ENCODE results near the gene DNAAF1. TPM values are rescaled to one million over a fixed set of nuclear protein-coding genes. Genes with fewer than 3 reads are reported as not detected.

The DNAAF1 gene
- total RNA-seq, 1 donor: 0.36 TPM

DNA sequence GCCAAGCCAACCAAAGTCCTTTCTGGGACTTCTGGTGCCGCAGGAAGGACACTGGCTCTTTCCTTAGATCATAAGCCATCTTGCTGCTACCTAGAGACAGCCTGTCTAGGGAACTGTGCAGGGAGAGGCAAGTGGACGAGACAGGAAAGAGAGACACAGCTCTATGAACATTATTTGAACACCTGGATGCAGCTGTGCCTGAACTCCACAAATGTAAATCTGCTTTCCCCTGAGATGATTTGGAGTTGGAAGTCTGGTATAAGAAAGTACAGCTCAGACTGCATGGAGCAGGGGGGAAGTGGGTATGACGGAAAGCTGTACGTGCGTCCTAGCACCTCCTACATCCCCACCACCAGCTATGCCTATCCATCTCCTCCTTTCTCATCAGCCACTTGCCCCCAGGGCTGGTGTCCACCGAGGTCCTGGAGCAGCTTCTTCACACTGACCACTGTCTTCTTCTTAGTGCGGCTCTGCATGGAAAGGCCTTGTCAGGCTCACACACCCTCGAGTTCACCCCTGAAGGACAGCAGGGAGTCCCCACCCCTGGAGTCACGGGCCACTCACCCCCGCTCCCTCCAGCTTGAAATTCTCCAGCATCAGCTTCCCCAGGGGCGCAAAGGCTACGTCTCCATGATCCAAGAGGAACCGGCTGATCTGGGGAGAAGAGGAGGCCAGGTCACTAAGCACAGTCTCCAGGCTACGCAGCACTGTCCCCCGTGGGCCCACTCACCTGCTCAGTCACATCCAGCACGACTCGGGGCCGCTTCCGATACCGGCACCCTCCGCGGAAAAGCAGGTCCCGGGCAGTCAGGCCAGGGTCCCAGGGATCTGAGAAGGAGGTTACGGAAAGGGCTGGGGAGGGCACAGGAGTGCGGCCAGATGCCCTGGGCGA lies 37.8 kb downstream of the DNAAF1 start:
- Histone ChIP-seq H2AFZ (ENCODE audit: low read length) (no peak overlapping the region), H3K27ac (ENCODE audit: low read depth, low read length) (no peak overlapping the region), H3K4me2 (ENCODE audit: insufficient read depth, low read length) (no peak overlapping the region), H3K4me3 (ENCODE audit: insufficient read depth, low read length) (no peak overlapping the region), H4K20me1 (ENCODE audit: insufficient read depth, low read length) (peaks cover 17% of the 10 kb centered on the region), H3K9me3 (ENCODE audit: low read depth, low read length) (no peaks in the 10 kb centered on the region), H3K27me3 (ENCODE audit: insufficient read depth, low read length) (no peaks in the 10 kb centered on the region), H3K79me2 (ENCODE audit: insufficient read depth, low read length) (peaks cover 39% of the 10 kb centered on the region), H3K36me3 (ENCODE audit: insufficient read depth, low read length) (peaks cover 30% of the 10 kb centered on the region), H3K4me1 (ENCODE audit: insufficient read depth, low read length) (peaks cover 3% of the 10 kb centered on the region)
- peak; percentile 86 for DNase-seq (ENCODE audit: insufficient read length, low spot score, missing footprints)
- TF ChIP-seq, protein P1, sequence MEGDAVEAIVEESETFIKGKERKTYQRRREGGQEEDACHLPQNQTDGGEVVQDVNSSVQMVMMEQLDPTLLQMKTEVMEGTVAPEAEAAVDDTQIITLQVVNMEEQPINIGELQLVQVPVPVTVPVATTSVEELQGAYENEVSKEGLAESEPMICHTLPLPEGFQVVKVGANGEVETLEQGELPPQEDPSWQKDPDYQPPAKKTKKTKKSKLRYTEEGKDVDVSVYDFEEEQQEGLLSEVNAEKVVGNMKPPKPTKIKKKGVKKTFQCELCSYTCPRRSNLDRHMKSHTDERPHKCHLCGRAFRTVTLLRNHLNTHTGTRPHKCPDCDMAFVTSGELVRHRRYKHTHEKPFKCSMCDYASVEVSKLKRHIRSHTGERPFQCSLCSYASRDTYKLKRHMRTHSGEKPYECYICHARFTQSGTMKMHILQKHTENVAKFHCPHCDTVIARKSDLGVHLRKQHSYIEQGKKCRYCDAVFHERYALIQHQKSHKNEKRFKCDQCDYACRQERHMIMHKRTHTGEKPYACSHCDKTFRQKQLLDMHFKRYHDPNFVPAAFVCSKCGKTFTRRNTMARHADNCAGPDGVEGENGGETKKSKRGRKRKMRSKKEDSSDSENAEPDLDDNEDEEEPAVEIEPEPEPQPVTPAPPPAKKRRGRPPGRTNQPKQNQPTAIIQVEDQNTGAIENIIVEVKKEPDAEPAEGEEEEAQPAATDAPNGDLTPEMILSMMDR (IDR thresholded peaks at IDR 0.05; ENCODE audit: extremely low read depth, low read depth, low read length): no peak

DNA sequence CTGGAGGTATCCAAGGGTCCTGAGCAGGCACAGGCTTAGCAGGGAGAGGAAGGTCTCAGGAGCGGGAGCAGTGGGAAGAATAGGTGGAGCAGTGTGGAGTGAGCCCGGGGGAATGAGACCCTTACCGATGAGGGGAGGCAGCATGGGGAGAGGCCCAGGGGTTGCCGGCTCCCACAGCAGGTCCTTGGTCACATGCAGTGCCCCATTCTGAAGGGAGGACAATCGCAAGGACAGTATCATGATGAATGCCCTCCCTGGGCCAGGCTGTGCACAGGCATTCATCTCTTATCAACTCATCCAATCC lies 38.4 kb downstream of the DNAAF1 start:
- Histone ChIP-seq H3K79me2 (ENCODE audit: insufficient read depth, low read length) (peaks cover 39% of the 10 kb centered on the region), H3K36me3 (ENCODE audit: insufficient read depth, low read length) (peaks cover 28% of the 10 kb centered on the region), H3K4me1 (ENCODE audit: insufficient read depth, low read length) (no peaks in the 10 kb centered on the region), H4K20me1 (ENCODE audit: insufficient read depth, low read length) (peaks cover 11% of the 10 kb centered on the region), H3K27me3 (ENCODE audit: insufficient read depth, low read length) (no peaks in the 10 kb centered on the region), H3K4me2 (ENCODE audit: insufficient read depth, low read length) (no peak overlapping the region), H3K27ac (ENCODE audit: low read depth, low read length) (no peak overlapping the region), H3K4me3 (ENCODE audit: insufficient read depth, low read length) (no peak overlapping the region), H3K9me3 (ENCODE audit: low read depth, low read length) (no peaks in the 10 kb centered on the region), H2AFZ (ENCODE audit: low read length) (no peak overlapping the region)
- peak; percentile 76 for DNase-seq (ENCODE audit: insufficient read length, low spot score, missing footprints)
- TF ChIP-seq, protein P1 (IDR thresholded peaks at IDR 0.05; ENCODE audit: extremely low read depth, low read depth, low read length): no peak

DNA sequence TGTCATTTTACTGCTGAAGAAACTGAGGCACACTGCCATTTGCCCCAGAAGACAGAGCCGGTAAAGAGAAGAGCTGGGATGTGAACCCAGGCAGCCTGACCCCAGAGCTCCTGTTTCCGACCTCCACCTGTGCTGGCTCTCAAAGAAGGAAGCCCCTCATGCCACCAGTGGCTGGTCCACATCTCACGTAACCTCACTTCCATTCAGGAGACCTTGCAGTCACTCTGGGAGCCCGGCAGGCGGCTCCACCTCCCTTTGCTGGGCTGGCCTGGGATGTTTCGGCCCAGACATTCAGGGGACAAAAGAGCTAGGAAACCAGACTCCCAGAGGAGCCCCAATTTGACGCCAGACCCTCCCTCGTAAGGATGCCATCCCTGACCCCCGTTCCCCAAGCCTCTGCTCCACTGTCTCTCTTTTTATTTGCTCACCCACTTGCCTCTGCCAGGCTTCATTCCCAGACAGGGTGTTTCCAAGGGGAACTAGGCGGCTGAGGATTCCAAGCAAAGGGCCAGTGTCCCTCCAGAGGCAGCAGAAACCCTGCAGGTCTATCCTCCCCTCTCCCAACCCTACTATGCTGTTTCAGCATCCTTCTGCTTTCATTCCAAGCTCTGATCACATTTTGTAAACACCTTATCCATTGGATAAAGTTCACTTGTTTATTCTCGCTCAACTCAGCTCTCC lies 38.9 kb downstream of the DNAAF1 start:
- peaks cover 10% of the 10 kb centered on the region for H4K20me1 ChIP-seq (ENCODE audit: insufficient read depth, low read length)
- no peak overlapping the region for H2AFZ ChIP-seq (ENCODE audit: low read length)
- H3K4me2 ChIP-seq (ENCODE audit: insufficient read depth, low read length): no peak overlapping the region
- H3K36me3 ChIP-seq (ENCODE audit: insufficient read depth, low read length): peaks cover 25% of the 10 kb centered on the region
- H3K27me3 ChIP-seq (ENCODE audit: insufficient read depth, low read length): no peaks in the 10 kb centered on the region
- DNase-seq (ENCODE audit: insufficient read length, low spot score, missing footprints): peak; percentile 90
- peaks cover 39% of the 10 kb centered on the region for H3K79me2 ChIP-seq (ENCODE audit: insufficient read depth, low read length)
- TF ChIP-seq, protein P1 (IDR thresholded peaks at IDR 0.05; ENCODE audit: extremely low read depth, low read depth, low read length): peak; percentile 38
- H3K27ac ChIP-seq (ENCODE audit: low read depth, low read length): no peak overlapping the region
- H3K9me3 ChIP-seq (ENCODE audit: low read depth, low read length): no peaks in the 10 kb centered on the region
- H3K4me1 ChIP-seq (ENCODE audit: insufficient read depth, low read length): no peaks in the 10 kb centered on the region
- no peak overlapping the region for H3K4me3 ChIP-seq (ENCODE audit: insufficient read depth, low read length)

- no peak overlapping the region for H3K4me2 ChIP-seq (ENCODE audit: insufficient read depth, low read length)
- no peaks in the 10 kb centered on the region for H3K4me1 ChIP-seq (ENCODE audit: insufficient read depth, low read length)
- peaks cover 10% of the 10 kb centered on the region for H4K20me1 ChIP-seq (ENCODE audit: insufficient read depth, low read length)
- H3K9me3 ChIP-seq (ENCODE audit: low read depth, low read length): no peaks in the 10 kb centered on the region
- H3K4me3 ChIP-seq (ENCODE audit: insufficient read depth, low read length): no peak overlapping the region
- no peaks in the 10 kb centered on the region for H3K27me3 ChIP-seq (ENCODE audit: insufficient read depth, low read length)
- DNase-seq (ENCODE audit: insufficient read length, low spot score, missing footprints): peak; percentile 58
- peaks cover 39% of the 10 kb centered on the region for H3K79me2 ChIP-seq (ENCODE audit: insufficient read depth, low read length)
- H2AFZ ChIP-seq (ENCODE audit: low read length): no peak overlapping the region
- H3K27ac ChIP-seq (ENCODE audit: low read depth, low read length): no peak overlapping the region
- peaks cover 25% of the 10 kb centered on the region for H3K36me3 ChIP-seq (ENCODE audit: insufficient read depth, low read length)
- TF ChIP-seq, protein P1 (IDR thresholded peaks at IDR 0.05; ENCODE audit: extremely low read depth, low read depth, low read length): no peak
Measured at GRCh38 chr16:84184775-84185174, 39.7 kb downstream of the DNAAF1 start.
